ENCODE results near the gene YPEL1.

The YPEL1 gene

DNA sequence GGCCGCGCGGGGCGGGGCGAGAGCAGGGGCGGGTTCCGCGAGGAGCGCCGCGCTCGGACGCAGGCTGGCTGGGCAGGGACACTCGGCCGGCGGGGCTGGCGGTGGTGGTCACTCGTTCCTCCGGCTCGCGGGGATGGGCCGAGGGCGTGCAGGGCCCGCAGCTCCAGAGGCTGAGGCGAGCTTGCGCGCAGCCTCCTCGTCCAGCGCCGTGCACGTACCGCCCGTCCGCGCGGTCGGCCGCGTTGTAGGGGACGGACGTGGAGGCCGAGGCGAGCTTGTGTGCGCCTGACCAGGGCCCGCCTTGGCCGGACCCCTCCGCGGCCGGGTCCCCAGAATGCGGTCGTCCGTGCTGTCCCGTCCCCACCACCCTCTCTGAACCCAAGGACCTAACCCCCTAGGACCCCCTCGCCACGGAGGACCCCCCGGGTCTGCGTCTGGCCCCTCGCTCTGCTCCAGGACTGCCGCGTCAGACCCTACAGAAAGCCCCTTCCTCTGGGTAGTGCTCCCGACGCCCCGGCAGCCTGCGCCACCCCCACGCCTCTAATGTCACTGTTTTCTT is 569 bp upstream of the YPEL1 start:
- Histone ChIP-seq H4K12ac (ENCODE audit: low read depth, low read length) (peak overlapping the region; percentile 82), H3K27ac (ENCODE audit: low read depth, low read length) (no peak overlapping the region), H2AFZ (ENCODE audit: insufficient read depth, low read length, poor library complexity) (peak overlapping the region; percentile 87), H3K4me1 (ENCODE audit: control insufficient read depth in 1 of 2, insufficient read depth in 2 of 2, low read length in 2 of 2) (peaks cover 4 to 5% of the 10 kb centered on the region in 2 experiments), H4K91ac (ENCODE audit: low read depth, low read length) (peak overlapping the region; percentile 26), H3K14ac (ENCODE audit: low read length) (peak overlapping the region; percentile 63), H2BK12ac (ENCODE audit: low read length) (no peak overlapping the region), H3K79me2 (ENCODE audit: control insufficient read depth, insufficient read depth, low read length, poor library complexity) (peaks cover 3% of the 10 kb centered on the region), H2AK5ac (ENCODE audit: low read length) (no peak overlapping the region), H3K4me3 (ENCODE audit: low read depth, low read length) (peak overlapping the region; percentile 78), H3K23ac (ENCODE audit: low read length) (no peak overlapping the region), H3K4me2 (ENCODE audit: low read length) (peak overlapping the region; percentile 82), H2BK120ac (ENCODE audit: insufficient read depth, low read length, poor library complexity) (no peak overlapping the region), H3K27me3 (ENCODE audit: insufficient read depth, low read length) (no peaks in the 10 kb centered on the region), H3K36me3 (ENCODE audit: control insufficient read depth in 1 of 2, insufficient read depth in 2 of 2, low read length in 2 of 2) (no peaks in the 10 kb centered on the region), H3K79me1 (ENCODE audit: low read length) (peaks cover 2% of the 10 kb centered on the region), H3K18ac (ENCODE audit: low read length) (peak overlapping the region; percentile 62), H3K4ac (ENCODE audit: low read depth, low read length) (no peak overlapping the region), H3K9me3 (ENCODE audit: insufficient read depth, low read depth, low read length) (peaks cover 4% of the 10 kb centered on the region), H2BK5ac (ENCODE audit: low read depth, low read length, poor library complexity) (no peak overlapping the region), H4K8ac (ENCODE audit: low read depth, low read length) (peak overlapping the region; percentile 64), H3K9ac (ENCODE audit: low read length) (no peak overlapping the region)
- no CpG with 5 or more reads among the region's 65 CpGs for WGBS (ENCODE audit: extremely low coverage, insufficient coverage, insufficient read length)
- no peak for DNase-seq

DNA sequence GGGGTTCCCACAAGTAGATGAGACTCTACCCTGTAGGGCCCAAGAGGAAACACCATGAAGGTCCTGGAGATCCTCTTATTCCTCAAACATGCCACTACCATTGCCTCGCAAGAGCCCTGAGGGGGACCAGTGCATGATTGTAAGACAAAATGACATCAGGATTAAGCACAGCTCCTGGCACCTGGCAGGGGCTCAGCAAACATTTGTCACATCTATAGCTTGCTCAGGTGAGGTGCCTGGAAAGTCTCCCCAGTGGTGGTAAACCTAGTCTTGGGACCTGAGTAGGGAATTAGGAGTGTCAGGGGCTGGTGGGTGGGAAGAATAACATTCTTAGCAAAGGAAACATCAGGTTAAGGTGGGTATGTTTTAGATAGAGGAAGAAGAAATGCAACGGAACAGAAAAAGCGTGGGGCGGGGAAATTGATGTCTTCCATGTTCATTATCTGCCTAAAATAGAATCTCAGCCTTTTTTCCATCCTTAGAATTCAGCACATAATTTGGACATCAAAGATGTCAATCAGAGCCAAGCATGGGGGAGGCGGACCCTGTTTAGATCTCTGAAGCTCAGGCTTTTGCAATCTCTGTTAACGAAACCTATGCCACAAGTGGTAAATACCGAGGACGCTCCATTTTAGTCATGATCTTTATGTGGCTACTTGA is 924 bp downstream of the YPEL1 start:
- no CpG with 5 or more reads among the region's 8 CpGs for WGBS (ENCODE audit: extremely low coverage, insufficient coverage, insufficient read length)
- H3K27me3 ChIP-seq (ENCODE audit: insufficient read depth, low read length) = no peaks in the 10 kb centered on the region
- H2AK5ac ChIP-seq (ENCODE audit: low read length) = no peak overlapping the region
- no peaks in the 10 kb centered on the region for H3K36me3 ChIP-seq (ENCODE audit: control insufficient read depth in 1 of 2, insufficient read depth in 2 of 2, low read length in 2 of 2)
- H2BK120ac ChIP-seq (ENCODE audit: insufficient read depth, low read length, poor library complexity) = no peak overlapping the region
- H3K79me1 ChIP-seq (ENCODE audit: low read length) = peaks cover 2% of the 10 kb centered on the region
- H3K4ac ChIP-seq (ENCODE audit: low read depth, low read length) = no peak overlapping the region
- H3K4me3 ChIP-seq (ENCODE audit: low read depth, low read length) = no peak overlapping the region
- H4K91ac ChIP-seq (ENCODE audit: low read depth, low read length) = no peak overlapping the region
- H3K23ac ChIP-seq (ENCODE audit: low read length) = no peak overlapping the region
- H4K12ac ChIP-seq (ENCODE audit: low read depth, low read length) = no peak overlapping the region
- no peak overlapping the region for H4K8ac ChIP-seq (ENCODE audit: low read depth, low read length)
- no peak overlapping the region for H3K9ac ChIP-seq (ENCODE audit: low read length)
- peaks cover 4 to 5% of the 10 kb centered on the region in 2 experiments for H3K4me1 ChIP-seq (ENCODE audit: control insufficient read depth in 1 of 2, insufficient read depth in 2 of 2, low read length in 2 of 2)
- no peak overlapping the region for H2AFZ ChIP-seq (ENCODE audit: insufficient read depth, low read length, poor library complexity)
- H3K4me2 ChIP-seq (ENCODE audit: low read length) = peak overlapping the region; percentile 92
- H3K9me3 ChIP-seq (ENCODE audit: insufficient read depth, low read depth, low read length) = peaks cover 4% of the 10 kb centered on the region
- H3K27ac ChIP-seq (ENCODE audit: low read depth, low read length) = no peak overlapping the region
- H3K79me2 ChIP-seq (ENCODE audit: control insufficient read depth, insufficient read depth, low read length, poor library complexity) = peaks cover 3% of the 10 kb centered on the region
- H2BK5ac ChIP-seq (ENCODE audit: low read depth, low read length, poor library complexity) = no peak overlapping the region
- no peak overlapping the region for H2BK12ac ChIP-seq (ENCODE audit: low read length)
- H3K18ac ChIP-seq (ENCODE audit: low read length) = no peak overlapping the region
- no peak overlapping the region for H3K14ac ChIP-seq (ENCODE audit: low read length)
- peak in 1 of 2 donors; percentile 12 for DNase-seq

DNA sequence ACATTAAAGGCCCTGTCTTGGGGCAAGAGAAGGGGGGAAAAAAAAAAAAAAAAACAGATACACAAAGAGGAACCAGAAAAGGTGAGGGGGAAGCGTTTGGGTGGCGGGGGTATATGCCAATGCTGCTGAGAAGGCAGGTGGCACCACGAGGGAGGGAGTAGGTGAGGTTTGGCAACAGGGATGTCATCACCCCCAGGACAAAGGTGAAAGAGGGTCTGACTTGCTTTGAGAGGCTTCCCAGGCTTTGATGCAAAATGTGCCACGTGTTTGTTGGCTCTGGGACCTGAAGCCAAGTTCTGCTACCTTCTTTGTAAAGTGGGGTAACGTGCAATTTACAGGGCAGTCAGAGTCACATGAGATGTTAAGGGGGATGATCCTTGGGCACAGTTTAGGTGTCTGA is 4.1 kb downstream of the YPEL1 start:
- Histone ChIP-seq H4K8ac (ENCODE audit: low read depth, low read length) (no peak overlapping the region), H3K23ac (ENCODE audit: low read length) (no peak overlapping the region), H3K27ac (ENCODE audit: low read depth, low read length) (no peak overlapping the region), H3K79me2 (ENCODE audit: control insufficient read depth, insufficient read depth, low read length, poor library complexity) (peaks cover 3% of the 10 kb centered on the region), H3K9ac (ENCODE audit: low read length) (peak overlapping the region; percentile 10), H3K14ac (ENCODE audit: low read length) (no peak overlapping the region), H2AK5ac (ENCODE audit: low read length) (no peak overlapping the region), H2BK120ac (ENCODE audit: insufficient read depth, low read length, poor library complexity) (no peak overlapping the region), H3K4me3 (ENCODE audit: low read depth, low read length) (no peak overlapping the region), H3K4me1 (ENCODE audit: control insufficient read depth in 1 of 2, insufficient read depth in 2 of 2, low read length in 2 of 2) (peaks cover 4 to 5% of the 10 kb centered on the region in 2 experiments), H3K4ac (ENCODE audit: low read depth, low read length) (no peak overlapping the region), H3K36me3 (ENCODE audit: control insufficient read depth in 1 of 2, insufficient read depth in 2 of 2, low read length in 2 of 2) (no peaks in the 10 kb centered on the region), H4K12ac (ENCODE audit: low read depth, low read length) (no peak overlapping the region), H3K18ac (ENCODE audit: low read length) (no peak overlapping the region), H3K4me2 (ENCODE audit: low read length) (no peak overlapping the region), H2BK12ac (ENCODE audit: low read length) (no peak overlapping the region), H3K27me3 (ENCODE audit: insufficient read depth, low read length) (no peaks in the 10 kb centered on the region), H4K91ac (ENCODE audit: low read depth, low read length) (no peak overlapping the region), H2AFZ (ENCODE audit: insufficient read depth, low read length, poor library complexity) (no peak overlapping the region), H3K79me1 (ENCODE audit: low read length) (peaks cover 2% of the 10 kb centered on the region), H2BK5ac (ENCODE audit: low read depth, low read length, poor library complexity) (no peak overlapping the region), H3K9me3 (ENCODE audit: insufficient read depth, low read depth, low read length) (peaks cover 4% of the 10 kb centered on the region)
- WGBS (ENCODE audit: extremely low coverage, insufficient coverage, insufficient read length) = no CpG with 5 or more reads among the region's 5 CpGs
- DNase-seq = no peak

DNA sequence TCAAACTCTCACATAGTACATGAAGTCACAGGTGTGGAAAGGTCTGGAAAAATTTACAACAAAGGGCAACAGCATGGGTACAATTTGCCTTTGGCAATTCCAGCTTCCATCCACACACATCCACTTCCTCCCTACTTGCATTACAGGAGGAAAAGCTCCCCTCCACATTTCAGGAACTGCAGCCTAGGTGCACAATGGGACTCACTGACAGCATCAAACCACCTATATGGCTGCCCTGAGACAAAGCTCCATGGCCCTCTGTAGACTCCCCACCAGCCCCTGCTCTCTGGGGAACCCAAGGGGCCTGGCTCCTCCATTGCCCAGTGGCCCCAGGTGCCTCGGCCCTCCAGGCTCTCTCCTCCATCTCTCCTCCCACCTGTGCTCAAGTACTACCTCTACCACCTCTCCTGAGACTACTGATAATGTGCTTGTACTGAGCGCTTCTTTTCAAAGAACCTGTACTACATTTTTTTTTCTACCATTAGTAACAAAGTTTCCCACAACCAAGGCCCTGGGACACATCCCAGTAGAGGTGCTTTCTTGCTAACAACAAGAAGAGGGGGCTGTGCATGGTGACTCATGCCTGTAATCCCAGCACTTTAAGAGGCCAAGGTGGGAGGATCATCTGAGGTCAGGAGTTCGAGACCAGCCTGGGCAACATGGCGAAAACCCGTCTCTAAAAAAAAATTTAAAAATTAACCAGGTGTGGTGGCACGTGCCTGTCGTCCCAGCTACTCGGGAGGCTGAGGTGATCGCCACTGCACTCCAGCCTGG is 4.9 kb downstream of the YPEL1 start:
- no peak overlapping the region for H2BK5ac ChIP-seq (ENCODE audit: low read depth, low read length, poor library complexity)
- no peak overlapping the region for H3K23ac ChIP-seq (ENCODE audit: low read length)
- H3K27ac ChIP-seq (ENCODE audit: low read depth, low read length) = no peak overlapping the region
- no peak overlapping the region for H3K4me3 ChIP-seq (ENCODE audit: low read depth, low read length)
- H3K4me1 ChIP-seq (ENCODE audit: control insufficient read depth in 1 of 2, insufficient read depth in 2 of 2, low read length in 2 of 2) = no peaks in the 10 kb centered on the region
- no peak overlapping the region for H3K14ac ChIP-seq (ENCODE audit: low read length)
- no peak overlapping the region for H4K91ac ChIP-seq (ENCODE audit: low read depth, low read length)
- no peaks in the 10 kb centered on the region for H3K27me3 ChIP-seq (ENCODE audit: insufficient read depth, low read length)
- H2AK5ac ChIP-seq (ENCODE audit: low read length) = no peak overlapping the region
- H2AFZ ChIP-seq (ENCODE audit: insufficient read depth, low read length, poor library complexity) = no peak overlapping the region
- no peaks in the 10 kb centered on the region for H3K36me3 ChIP-seq (ENCODE audit: control insufficient read depth in 1 of 2, insufficient read depth in 2 of 2, low read length in 2 of 2)
- no peak overlapping the region for H3K9ac ChIP-seq (ENCODE audit: low read length)
- H3K79me1 ChIP-seq (ENCODE audit: low read length) = no peaks in the 10 kb centered on the region
- no peaks in the 10 kb centered on the region for H3K9me3 ChIP-seq (ENCODE audit: insufficient read depth, low read depth, low read length)
- no peak overlapping the region for H2BK120ac ChIP-seq (ENCODE audit: insufficient read depth, low read length, poor library complexity)
- no peak overlapping the region for H4K12ac ChIP-seq (ENCODE audit: low read depth, low read length)
- no CpG with 5 or more reads among the region's 9 CpGs for WGBS (ENCODE audit: extremely low coverage, insufficient coverage, insufficient read length)
- H3K4me2 ChIP-seq (ENCODE audit: low read length) = no peak overlapping the region
- DNase-seq = no peak
- H3K18ac ChIP-seq (ENCODE audit: low read length) = no peak overlapping the region
- no peak overlapping the region for H4K8ac ChIP-seq (ENCODE audit: low read depth, low read length)
- H3K4ac ChIP-seq (ENCODE audit: low read depth, low read length) = no peak overlapping the region
- H2BK12ac ChIP-seq (ENCODE audit: low read length) = no peak overlapping the region
- H3K79me2 ChIP-seq (ENCODE audit: control insufficient read depth, insufficient read depth, low read length, poor library complexity) = no peaks in the 10 kb centered on the region
